Fibroblast of mammary gland (primary cell): Measurements from ENCODE around the gene KLRF2.

Experiments
- DNase-seq: peaks from one replicate; pipeline ENCODE4 v3.0.0-alpha.2; 2010; ENCODE audit warnings: low read depth
- H3K4me3 ChIP-seq: 2 replicates; pipeline ENCODE4 v1.5.1; 2011; ENCODE audit warnings: low read depth, mild to moderate bottlenecking, low read length, moderate library complexity; ENCODE audit not compliant: control insufficient read depth
- CTCF ChIP-seq: conservative IDR thresholded peaks from 2 replicates; pipeline ENCODE4 v1.5.1; 2011; ENCODE audit warnings: low read depth, low read length, inconsistent platforms; ENCODE audit not compliant: control insufficient read depth, insufficient read depth

Gene KLRF2

DNA sequence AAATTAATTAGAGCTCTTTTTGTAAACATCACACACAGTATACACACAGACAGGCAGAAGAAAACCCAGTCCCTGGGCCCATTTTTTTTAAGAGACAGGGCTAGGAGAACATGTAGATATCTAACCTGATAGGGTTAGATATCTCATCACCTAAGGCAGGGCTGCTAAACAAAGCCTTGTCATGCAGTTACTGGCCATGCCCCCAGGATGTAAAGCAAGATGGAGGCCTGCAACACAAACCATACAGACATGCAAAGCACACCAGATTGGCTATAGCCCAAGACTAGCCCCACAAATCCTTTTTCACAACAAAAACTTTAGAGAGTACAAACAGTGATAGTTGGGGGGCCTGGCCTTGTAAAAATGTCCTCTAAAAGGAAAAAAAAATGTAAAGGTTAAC, 30.4 kb downstream of the KLRF2 start:
- DNase-seq, result no peak
- TF ChIP-seq CTCF, result no peak
- H3K4me3 ChIP-seq, result no peak overlapping the region

DNA sequence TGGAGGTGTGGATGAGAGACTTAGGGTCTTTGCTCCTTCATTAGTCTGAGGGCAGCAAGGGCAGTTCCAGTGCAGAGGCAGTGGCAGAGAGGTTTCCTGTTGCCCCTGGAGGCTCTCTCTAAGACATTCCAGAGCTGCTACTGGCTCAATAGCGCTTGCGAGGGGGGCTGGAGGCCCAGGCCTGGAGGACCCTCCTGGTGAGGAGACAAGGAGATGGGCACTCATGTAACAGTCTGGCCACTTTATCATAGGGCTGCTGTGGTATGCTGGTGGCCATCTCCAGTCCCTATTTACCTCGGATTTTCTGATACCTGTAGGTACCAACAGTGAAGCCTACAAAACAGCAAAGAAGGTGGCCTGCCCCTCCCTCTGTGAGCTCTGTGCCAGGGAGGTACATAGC, 38.2 kb downstream of the KLRF2 start:
- H3K4me3 ChIP-seq, result no peak overlapping the region
- DNase-seq, result no peak
- TF ChIP-seq CTCF, result no peak

- H3K4me3 ChIP-seq, result no peak overlapping the region
- DNase-seq, result no peak
- TF ChIP-seq CTCF, result no peak
These were observed 39.2 kb downstream of the KLRF2 start for GRCh38 chr12:9920451-9920850.

GRCh38 chr12:9922429-9922828, 41.1 kb downstream of the KLRF2 start:
- no peak overlapping the region for H3K4me3 ChIP-seq
- no peak for DNase-seq
- no peak for TF ChIP-seq CTCF

- TF ChIP-seq CTCF, result peak; percentile 50
- no peak overlapping the region for H3K4me3 ChIP-seq
- peak; percentile 62 for DNase-seq
These were observed 44.6 kb downstream of the KLRF2 start for GRCh38 chr12:9925705-9926393.

GRCh38 chr12:9926876-9927275, 45.6 kb downstream of the KLRF2 start:
- H3K4me3 ChIP-seq, result no peak overlapping the region
- DNase-seq, result no peak
- no peak for TF ChIP-seq CTCF

- DNase-seq, result no peak
- TF ChIP-seq CTCF, result no peak
- H3K4me3 ChIP-seq, result no peak overlapping the region
These were observed 47.3 kb downstream of the KLRF2 start for GRCh38 chr12:9928607-9929006.
